AG04450 (cell line): ENCODE measurements around the gene DENND1C. TPM values are rescaled to one million over a fixed set of nuclear protein-coding genes. Genes with fewer than 3 reads are reported as not detected.

ENCODE experiments used
- CTCF ChIA-PET: fragments of 300-600, 350-600 bp; formaldehyde crosslinking; extraction: SDS; loops from one replicate; lab custom pipeline; 2022; ENCODE audit warnings: antibody characterized with exemption, inconsistent platforms; lab: Charles Lee
- POLR2A ChIA-PET: fragments of 350-600 bp; formaldehyde crosslinking; extraction: SDS; loops from one replicate; lab custom pipeline; 2021; ENCODE audit warnings: antibody characterized with exemption, inconsistent platforms; lab: Yijun Ruan, JAX
- DNase-seq: peaks from one replicate; pipeline ENCODE4 v3.0.0-alpha.2; 2011; ENCODE audit warnings: low read depth, low spot score
- H3K27ac ChIP-seq: one replicate; pipeline ENCODE4 v1.5.1; 2012; ENCODE audit warnings: low read depth, low read length, control low read depth
- H3K27me3 ChIP-seq: one replicate; pipeline ENCODE4 v1.6.0; 2012; ENCODE audit warnings: low read length; ENCODE audit not compliant: control insufficient read depth, insufficient read depth
- H3K4me3 ChIP-seq: 2 replicates; pipeline ENCODE4 v1.5.1; 2011; ENCODE audit warnings: mild to moderate bottlenecking, low read depth, low read length, control low read depth
- H3K9me3 ChIP-seq: 2 replicates; pipeline ENCODE4 v1.5.1; 2012; ENCODE audit warnings: low read length; ENCODE audit not compliant: control insufficient read depth, insufficient read depth
- CTCF ChIP-seq: IDR thresholded peaks from 2 replicates; pipeline ENCODE4 v1.5.1; 2011; ENCODE audit warnings: low read depth, low read length, control low read depth, inconsistent platforms
- polyA plus RNA-seq: library from polyadenylated mRNA; depleted of rRNA; stranded (reverse); fragments of >200 nt; gene quantifications from 2 replicates; pipeline ENCODE4 v1.2.3, GENCODE V29; 2011

Gene DENND1C
- polyA plus RNA-seq, 1 experiment: not detected

- ChIA-PET POLR2A (no interaction called here), CTCF (no interaction called here)
- no peak overlapping the region for H3K4me3 ChIP-seq
- no peak for TF ChIP-seq CTCF
- DNase-seq: no peak
- H3K27me3 ChIP-seq: no peaks in the 10 kb centered on the region
- no peak overlapping the region for H3K27ac ChIP-seq
- H3K9me3 ChIP-seq: peaks cover 25% of the 10 kb centered on the region
Measured at GRCh38 chr19:6455924-6456323, 25.7 kb downstream of the DENND1C start.

DNA sequence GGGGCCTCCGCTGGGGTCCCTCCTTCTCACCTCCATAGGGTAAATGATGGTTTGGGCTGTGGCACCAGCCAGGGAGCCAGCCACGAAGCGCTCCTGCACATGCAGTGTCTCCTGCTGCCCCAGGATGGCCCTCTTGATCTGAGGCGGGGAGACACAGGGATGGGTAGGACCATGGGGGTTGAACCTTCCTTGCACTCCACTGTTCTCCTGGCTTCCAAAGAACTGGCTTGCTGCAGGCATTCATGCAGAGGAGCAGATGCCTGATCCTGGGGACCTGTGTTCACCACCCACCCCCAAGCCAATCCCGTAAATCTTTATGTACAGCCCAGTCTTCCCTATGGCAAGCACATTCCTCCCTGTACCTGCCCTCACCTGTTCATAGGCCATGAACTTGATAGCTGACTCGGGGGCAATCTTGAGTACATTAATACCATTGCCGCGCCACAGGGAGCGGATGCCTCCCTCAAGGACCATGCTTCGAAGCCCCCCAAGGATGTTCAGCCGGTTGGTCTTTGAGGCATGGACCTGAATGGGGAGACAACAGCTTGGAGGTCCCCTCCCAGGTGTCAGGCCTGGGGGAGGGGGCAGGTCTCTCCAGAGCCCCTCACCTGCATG, 27.5 kb downstream of the DENND1C start:
- CTCF ChIA-PET: no interaction called here
- DNase-seq: no peak

DNA sequence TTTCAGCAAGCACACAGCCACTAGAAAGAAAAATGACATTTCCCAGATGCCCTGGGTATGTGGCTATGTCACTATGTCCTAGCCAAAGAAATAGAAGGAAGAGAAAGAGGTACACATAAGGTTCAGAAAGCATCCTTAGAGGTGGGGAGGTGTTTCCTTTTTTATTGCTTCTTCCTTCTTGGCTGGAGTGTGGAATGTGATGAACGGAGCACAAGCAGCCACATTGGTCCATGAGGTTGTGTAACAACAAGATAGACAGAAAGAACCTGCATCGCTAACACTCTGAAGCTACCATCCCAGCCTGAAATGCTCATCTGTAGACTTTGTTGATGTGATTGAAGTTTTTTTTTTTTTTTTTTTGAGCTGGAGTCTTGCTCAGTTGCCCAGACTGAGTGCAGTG, 28.7 kb downstream of the DENND1C start:
- POLR2A ChIA-PET: no interaction called here
- Histone ChIP-seq H3K9me3 (peaks cover 25% of the 10 kb centered on the region), H3K27ac (no peak overlapping the region), H3K4me3 (no peak overlapping the region), H3K27me3 (no peaks in the 10 kb centered on the region)
- DNase-seq: no peak
- no peak for TF ChIP-seq CTCF
- CTCF ChIA-PET: no interaction called here

More for the DNA sequence above, 27.5 kb downstream of the DENND1C start:
- POLR2A ChIA-PET: no interaction called here
- Histone ChIP-seq H3K9me3 (peaks cover 25% of the 10 kb centered on the region), H3K27me3 (no peaks in the 10 kb centered on the region), H3K27ac (no peak overlapping the region), H3K4me3 (no peak overlapping the region)
- TF ChIP-seq CTCF: no peak

DNA sequence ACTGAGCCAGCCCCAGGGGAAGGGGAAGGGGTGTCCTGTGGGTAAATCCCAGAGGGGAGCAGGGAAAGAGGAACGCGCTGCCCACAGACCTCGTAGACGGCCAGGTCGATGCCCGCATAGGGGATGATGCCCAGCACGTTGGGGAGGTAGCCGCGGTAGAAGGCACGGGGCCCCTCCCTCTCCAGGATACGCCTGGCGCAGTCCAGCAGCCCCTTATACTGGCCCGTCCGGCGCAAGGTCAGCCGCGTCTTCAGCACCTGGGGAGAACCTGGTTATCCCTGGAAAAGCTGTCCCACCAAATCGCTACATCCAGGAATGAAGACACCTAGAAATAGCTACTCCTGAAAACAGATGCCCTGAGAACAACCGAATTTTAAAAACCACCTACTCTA, 29.4 kb downstream of the DENND1C start:
- Histone ChIP-seq H3K27ac (no peak overlapping the region), H3K4me3 (no peak overlapping the region), H3K27me3 (no peaks in the 10 kb centered on the region), H3K9me3 (peaks cover 25% of the 10 kb centered on the region)
- no peak for DNase-seq
- ChIA-PET CTCF (interaction anchor here (0.6 kb wide), 1 partner anchor 1442 kb away, joined by 4 read pairs; no protein-coding TSS in a partner anchor), POLR2A (no interaction called here)
- TF ChIP-seq CTCF: no peak

DNA sequence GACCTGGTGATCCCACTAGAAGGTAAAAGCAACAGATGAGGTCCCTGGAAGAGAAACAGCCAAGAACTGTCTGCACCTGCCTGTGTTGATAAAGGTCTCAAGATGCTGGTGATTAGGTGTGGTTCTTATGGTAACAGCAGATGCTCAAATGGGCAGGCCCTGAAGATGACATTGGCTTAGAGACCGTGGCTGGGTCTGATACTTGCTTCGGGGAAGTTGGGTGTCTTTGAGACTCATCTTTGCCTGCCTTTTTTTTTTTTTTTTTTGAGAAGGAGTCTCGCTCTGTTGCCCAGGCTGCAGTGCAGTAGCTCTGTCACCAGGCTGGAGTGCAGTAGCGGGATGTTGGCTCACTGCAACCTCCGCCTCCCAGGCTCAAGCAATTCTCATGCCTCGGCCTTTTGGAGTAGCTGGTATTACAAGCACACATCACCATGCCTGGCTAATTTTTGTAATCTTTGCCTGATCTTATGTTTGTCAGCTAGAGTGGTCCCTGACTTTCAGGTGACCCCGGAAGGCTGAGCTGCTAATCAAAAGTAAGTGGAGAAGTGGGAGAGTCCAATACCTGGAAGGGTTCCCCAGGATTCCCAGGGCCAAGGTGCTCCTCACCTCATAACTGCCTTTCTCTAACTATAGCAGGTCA, 29.9 kb downstream of the DENND1C start:
- TF ChIP-seq CTCF: no peak
- CTCF ChIA-PET: interaction anchor here (0.6 kb wide), 1 partner anchor 1442 kb away, joined by 4 read pairs; no protein-coding TSS in a partner anchor
- H3K9me3 ChIP-seq: peaks cover 25% of the 10 kb centered on the region

More for the DNA sequence above, 29.9 kb downstream of the DENND1C start:
- DNase-seq: no peak
- Histone ChIP-seq H3K4me3 (no peak overlapping the region), H3K27ac (no peak overlapping the region), H3K27me3 (no peaks in the 10 kb centered on the region)
- POLR2A ChIA-PET: no interaction called here
